ENCODE data around the gene ANK2. TPM values are rescaled to one million over a fixed set of nuclear protein-coding genes. Genes with fewer than 3 reads are reported as not detected.

ANK2 gene
- total RNA-seq, 1 donor from 2014 or later: 14.0 TPM

DNA sequence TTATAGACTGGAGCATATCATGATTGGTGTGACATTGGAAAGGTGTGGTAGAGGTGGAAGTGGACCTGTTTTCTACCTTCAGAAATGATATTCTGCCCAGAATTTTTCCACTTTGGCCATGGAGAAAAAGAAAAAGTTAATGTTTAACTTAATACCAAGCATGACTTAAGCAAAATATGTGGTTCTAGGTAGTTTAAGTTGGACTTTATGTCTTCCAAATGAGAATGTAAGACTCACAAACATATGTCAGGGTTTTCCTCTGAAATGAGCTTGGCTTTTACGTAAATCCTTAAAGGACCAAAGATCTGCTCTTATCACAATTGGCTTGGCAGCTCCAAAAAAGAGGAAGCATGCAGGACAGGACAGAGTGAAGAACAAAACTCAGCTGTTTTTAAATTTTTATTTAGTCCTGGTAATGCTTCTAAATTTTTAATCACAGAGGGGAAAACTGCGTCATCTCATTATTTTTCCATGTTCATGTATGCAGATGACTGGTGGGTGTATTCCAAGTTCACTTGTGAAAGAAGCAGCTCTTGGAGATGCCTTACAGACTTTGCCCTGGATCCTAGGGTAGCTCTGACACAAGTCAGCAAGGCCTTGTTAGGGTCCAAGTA, 98.2 kb downstream of the ANK2 start:
- TF ChIP-seq, protein P1, sequence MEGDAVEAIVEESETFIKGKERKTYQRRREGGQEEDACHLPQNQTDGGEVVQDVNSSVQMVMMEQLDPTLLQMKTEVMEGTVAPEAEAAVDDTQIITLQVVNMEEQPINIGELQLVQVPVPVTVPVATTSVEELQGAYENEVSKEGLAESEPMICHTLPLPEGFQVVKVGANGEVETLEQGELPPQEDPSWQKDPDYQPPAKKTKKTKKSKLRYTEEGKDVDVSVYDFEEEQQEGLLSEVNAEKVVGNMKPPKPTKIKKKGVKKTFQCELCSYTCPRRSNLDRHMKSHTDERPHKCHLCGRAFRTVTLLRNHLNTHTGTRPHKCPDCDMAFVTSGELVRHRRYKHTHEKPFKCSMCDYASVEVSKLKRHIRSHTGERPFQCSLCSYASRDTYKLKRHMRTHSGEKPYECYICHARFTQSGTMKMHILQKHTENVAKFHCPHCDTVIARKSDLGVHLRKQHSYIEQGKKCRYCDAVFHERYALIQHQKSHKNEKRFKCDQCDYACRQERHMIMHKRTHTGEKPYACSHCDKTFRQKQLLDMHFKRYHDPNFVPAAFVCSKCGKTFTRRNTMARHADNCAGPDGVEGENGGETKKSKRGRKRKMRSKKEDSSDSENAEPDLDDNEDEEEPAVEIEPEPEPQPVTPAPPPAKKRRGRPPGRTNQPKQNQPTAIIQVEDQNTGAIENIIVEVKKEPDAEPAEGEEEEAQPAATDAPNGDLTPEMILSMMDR (IDR thresholded peaks at IDR 0.05): no peak
- Histone ChIP-seq H3K27ac (peak overlapping the region; percentile 47), H3K4me3 (no peak overlapping the region), H3K4me1 (peaks cover 19% of the 10 kb centered on the region), H3K27me3 (ENCODE audit: low read depth) (no peaks in the 10 kb centered on the region), H3K36me3 (no peaks in the 10 kb centered on the region), H3K9me3 (no peaks in the 10 kb centered on the region)
- ATAC-seq (no peak), DNase-seq (no peak)
- intact Hi-C loops (cut with DNase I): no loop called here

- intact Hi-C loops (cut with DNase I): no loop called here
- Histone ChIP-seq H3K4me1 (peaks cover 19% of the 10 kb centered on the region), H3K4me3 (no peak overlapping the region), H3K36me3 (no peaks in the 10 kb centered on the region), H3K27me3 (ENCODE audit: low read depth) (no peaks in the 10 kb centered on the region), H3K9me3 (no peaks in the 10 kb centered on the region), H3K27ac (no peak overlapping the region)
- TF ChIP-seq, protein P1 (IDR thresholded peaks at IDR 0.05): no peak
- no peak for ATAC-seq
- DNase-seq: no peak
These were observed 99.5 kb downstream of the ANK2 start for GRCh38 chr4:113148925-113149324.

DNA sequence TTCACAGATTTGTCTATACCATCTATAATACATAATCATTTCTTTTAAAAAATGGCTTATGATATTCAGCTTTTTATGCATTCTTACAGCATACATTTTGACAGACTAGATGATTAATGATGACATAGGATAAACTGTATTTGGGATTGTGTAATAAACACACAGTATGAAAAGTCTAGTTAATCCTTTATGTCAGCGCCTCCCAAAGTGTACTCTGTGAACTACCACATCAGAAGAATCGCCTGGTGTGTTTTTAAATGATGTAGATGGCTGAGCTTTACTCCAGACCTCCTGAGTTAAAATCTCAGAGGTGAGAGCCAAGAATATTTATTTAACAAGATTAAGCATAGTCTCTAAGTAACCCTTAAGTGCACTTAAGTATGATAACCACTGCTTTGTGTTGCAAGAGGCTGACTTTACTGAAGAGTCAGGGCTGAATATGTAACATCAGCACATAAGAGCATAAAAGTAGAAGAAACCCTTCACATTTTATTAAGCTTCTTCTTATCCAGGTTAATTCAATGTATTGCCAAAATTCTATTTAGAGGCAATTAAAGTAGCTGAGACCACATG, 104.2 kb downstream of the ANK2 start:
- no peaks in the 10 kb centered on the region for H3K9me3 ChIP-seq
- TF ChIP-seq, protein P1 (IDR thresholded peaks at IDR 0.05): no peak
- intact Hi-C loops (cut with DNase I): no loop called here
- H3K36me3 ChIP-seq: no peaks in the 10 kb centered on the region
- H3K27ac ChIP-seq: no peak overlapping the region
- no peak overlapping the region for H3K4me3 ChIP-seq
- H3K4me1 ChIP-seq: no peaks in the 10 kb centered on the region
- no peaks in the 10 kb centered on the region for H3K27me3 ChIP-seq (ENCODE audit: low read depth)
- DNase-seq (no peak), ATAC-seq (peak; percentile 47 to 79)

DNA sequence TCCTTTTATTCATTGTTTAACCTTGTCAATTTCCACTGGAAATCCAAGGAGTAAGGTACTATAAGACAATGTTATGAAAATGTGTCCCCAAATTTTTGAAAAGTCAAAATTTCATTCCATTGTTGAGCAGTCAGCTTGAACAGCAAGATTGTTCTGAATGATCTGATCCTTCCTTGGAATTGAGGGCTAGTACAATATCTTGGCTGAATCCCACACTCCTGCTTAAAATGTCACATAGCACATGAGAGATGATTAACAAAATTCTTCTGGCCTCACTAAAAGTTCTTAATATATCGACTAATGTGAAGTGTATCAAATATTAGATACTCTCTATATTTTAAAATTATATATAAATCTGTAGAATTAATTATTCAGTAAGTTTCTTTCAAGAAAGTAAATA, 104.8 kb downstream of the ANK2 start:
- H3K4me1 ChIP-seq: no peaks in the 10 kb centered on the region
- no peaks in the 10 kb centered on the region for H3K9me3 ChIP-seq
- H3K4me3 ChIP-seq: no peak overlapping the region
- ATAC-seq (no peak), DNase-seq (no peak)
- TF ChIP-seq, protein P1 (IDR thresholded peaks at IDR 0.05): no peak
- no peak overlapping the region for H3K27ac ChIP-seq
- no peaks in the 10 kb centered on the region for H3K36me3 ChIP-seq
- H3K27me3 ChIP-seq (ENCODE audit: low read depth): no peaks in the 10 kb centered on the region
- intact Hi-C loops (cut with DNase I): no loop called here

GRCh38 chr4:113157086-113157857, 107.8 kb downstream of the ANK2 start:
- no peak for DNase-seq
- H3K27me3 ChIP-seq (ENCODE audit: low read depth): no peaks in the 10 kb centered on the region
- TF ChIP-seq, protein P1 (IDR thresholded peaks at IDR 0.05): no peak
- intact Hi-C loops (cut with DNase I): no loop called here
- no peaks in the 10 kb centered on the region for H3K4me1 ChIP-seq
- no peaks in the 10 kb centered on the region for H3K9me3 ChIP-seq
- no peaks in the 10 kb centered on the region for H3K36me3 ChIP-seq
- H3K4me3 ChIP-seq: no peak overlapping the region
- no peak for ATAC-seq
- H3K27ac ChIP-seq: no peak overlapping the region
